ENCODE data around the gene PFKFB2.

The PFKFB2 gene

DNA sequence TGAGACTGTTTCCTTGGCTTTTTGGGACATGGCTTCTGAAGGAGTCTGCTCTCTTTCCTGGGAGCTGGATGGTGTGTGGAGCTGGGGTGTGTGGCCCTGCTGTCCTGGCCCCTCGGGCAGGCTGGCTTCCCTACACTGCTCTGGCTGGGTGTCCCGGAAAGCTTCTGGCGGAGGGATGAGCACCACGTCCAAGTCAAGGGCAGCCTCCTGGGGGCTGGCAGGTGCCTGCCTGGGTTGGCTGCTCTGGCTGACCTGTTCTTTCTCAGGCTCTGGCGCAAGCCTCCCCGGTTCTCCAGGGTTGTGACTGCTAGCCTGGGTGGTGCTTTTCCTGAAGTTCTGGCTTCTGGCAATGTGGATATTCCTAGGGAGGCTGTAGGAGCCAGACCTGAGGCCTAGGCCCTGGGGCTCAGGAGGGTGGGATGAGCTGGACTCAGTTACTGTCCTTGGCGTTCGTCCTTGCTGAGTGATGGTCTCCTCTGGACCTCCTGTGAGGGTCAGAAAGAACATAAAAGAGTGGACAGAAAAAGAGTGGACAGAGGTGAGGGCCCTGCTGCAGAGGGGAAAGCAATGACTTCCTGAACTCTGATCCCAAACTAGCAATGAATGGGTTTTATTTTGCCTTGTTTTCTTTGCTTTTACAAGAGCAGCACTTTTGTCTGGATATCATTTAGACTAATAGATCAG is 29.9 kb upstream of the PFKFB2 start:
- no peak for DNase-seq

DNA sequence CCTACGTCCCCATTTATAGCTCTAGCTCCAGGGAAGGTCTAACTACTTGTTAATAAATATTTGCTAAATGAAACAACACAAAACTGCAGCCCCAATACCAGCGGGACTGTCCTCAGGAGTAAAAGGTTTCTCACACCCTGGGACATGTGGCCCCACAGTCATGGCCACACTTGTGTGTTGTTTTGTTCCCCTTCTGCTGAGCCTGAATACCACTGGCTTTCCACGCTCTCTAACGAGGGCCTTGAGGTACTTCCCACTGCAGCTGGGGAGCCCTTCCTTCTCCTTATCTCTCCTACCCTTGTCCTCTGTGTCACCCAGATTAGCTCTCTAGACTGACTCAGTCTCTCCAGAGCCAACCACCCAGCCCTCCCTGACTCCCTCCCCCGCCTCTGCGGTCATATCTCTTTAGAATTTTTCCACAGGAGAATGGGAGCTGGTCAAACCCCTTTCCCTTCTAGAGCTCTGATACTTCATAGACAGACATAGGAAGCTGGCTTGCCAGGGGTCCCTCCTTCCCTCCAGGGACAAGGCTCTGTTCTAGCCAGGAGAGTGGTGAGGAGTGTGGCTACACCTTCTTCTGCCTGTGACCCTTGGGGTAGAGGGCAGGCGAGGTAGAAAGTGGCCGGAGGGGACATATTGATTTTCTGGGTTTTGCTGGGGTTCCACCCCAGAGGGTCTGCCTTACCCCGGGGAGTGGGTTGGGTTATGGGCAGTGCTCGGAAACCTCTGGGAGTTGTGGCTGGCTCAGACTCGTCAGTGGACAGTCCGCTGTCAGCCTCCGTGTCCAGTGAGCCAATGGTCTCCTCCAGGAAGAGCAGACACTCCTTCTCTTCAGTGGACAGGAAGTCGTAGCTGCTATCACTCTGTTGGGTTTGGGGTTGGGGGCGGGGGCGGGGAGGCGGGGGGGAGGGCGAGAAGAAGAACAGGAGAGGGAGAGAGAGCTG is 28.6 kb upstream of the PFKFB2 start:
- no peak for DNase-seq

DNA sequence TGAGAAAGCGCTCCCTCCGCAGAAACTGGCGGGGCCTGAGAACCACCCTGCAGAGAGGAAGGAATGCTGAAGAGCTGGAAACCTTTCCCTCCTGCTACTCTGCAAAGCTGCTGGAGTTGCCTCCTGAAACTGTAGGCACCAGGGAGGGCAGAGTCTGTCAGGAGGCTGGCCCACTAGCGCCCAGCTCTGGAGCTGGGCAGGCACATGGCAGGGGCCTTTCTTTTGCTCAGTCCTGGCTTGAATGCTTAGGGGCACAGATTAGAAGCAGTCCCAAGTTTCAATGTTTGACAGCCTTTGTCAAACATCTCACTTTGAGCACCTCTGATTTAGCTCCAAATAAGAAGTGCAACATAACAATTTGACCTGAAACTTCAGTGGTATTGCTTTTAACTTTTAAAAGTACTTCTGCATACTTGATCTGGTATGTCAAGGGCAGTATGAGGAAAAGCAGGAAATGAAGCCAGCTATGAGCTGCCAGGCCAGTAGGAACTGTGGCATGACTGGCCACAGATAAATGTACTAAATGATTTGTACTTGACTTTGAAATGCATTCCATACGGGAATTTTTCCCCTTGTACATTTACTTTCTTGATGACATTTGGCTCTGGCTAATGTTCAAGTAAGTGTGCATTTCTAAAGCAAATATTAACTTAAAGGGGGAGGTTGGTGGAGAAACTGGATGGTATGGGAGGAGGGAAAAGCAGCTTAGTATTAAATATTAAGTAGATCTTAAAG is 27.8 kb upstream of the PFKFB2 start:
- DNase-seq: no peak

DNA sequence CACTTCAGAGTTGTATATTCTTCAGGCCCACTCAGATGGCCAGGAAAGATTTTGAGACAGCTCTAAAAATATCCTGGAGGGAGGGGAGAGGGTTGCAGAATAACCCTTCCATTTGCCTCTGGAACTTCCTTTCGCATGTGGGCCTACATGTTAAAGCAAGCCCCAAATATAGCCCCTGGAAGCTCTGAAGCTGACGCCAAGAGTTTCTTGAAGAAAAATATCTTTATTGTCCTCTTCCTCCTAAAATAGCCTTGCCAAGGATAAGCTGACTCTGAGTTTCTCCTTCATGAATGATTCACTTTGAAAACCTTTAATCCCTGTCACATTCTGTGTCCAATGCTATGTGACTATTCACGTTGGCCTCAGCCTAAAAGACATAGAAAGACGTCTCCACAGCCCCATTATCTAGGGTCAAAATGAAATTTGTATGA is 27.0 kb upstream of the PFKFB2 start:
- no peak for DNase-seq

- DNase-seq: no peak
Observed at GRCh38 chr1:207027206-207027777, 25.8 kb upstream of the PFKFB2 start.

GRCh38 chr1:207027921-207028320 is 25.2 kb upstream of the PFKFB2 start:
- DNase-seq: no peak

DNA sequence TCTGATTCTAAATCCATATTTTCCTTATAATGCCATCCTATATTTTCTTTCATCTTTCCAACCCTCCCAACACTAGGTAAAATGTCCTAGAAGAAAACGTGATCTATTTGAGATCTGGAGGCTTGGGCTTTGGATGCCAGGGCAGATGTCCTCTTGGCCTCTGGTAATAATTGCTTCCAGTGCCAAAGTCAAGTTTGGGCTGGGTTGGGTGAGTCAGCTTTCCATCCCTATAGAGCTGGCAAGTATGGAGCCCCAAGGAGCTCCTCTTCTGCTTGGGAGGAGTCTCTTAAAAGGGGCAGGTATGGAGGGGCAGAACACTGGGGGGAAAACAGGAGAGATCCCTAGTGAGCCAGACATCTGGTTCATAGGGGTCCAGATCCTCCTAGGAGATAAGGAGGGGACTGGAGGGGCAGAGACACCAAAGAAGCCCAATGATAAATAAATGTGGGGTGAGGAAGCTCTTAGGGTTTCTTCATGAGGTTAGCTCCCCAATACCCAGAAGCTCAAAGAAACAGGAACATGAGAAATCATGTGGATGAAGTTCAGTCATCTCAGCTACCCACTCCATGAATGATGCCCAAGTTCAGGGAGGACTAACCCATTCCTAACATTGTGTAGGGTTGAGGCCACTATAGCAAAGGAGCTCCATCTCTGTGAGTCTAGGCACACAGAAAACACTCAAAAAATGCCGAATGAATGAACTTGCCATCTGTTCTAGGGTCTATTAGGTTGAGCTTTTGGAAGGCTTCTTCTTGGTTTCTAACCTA is 24.0 kb upstream of the PFKFB2 start:
- no peak for DNase-seq

- no peak for DNase-seq
Observed at GRCh38 chr1:207029701-207030521, 23.2 kb upstream of the PFKFB2 start.

DNA sequence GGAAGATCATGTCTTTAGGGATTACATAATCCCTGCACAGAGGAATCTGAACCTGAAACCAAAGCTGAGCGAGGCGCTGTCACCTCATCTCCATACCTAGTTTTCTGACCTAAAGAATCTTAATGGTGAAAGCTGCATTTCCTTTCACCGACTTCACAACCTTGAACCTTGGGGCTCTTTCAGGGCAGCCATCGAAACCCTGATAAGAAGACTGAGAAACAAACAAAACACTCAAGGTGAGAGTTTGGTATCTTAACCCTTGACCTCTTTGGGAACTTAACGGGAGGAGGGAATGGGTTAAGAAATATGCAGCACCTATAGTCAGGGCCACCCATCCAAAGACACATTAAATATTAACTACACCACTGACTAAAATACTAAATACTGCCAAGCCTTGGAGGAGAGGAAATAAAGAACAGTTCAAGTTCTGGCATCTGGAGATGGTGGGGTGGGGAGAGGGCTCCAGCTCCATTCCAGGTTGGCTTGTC is 22.5 kb upstream of the PFKFB2 start:
- DNase-seq: no peak

- DNase-seq: no peak
Observed at GRCh38 chr1:207031016-207031415, 22.1 kb upstream of the PFKFB2 start.

DNA sequence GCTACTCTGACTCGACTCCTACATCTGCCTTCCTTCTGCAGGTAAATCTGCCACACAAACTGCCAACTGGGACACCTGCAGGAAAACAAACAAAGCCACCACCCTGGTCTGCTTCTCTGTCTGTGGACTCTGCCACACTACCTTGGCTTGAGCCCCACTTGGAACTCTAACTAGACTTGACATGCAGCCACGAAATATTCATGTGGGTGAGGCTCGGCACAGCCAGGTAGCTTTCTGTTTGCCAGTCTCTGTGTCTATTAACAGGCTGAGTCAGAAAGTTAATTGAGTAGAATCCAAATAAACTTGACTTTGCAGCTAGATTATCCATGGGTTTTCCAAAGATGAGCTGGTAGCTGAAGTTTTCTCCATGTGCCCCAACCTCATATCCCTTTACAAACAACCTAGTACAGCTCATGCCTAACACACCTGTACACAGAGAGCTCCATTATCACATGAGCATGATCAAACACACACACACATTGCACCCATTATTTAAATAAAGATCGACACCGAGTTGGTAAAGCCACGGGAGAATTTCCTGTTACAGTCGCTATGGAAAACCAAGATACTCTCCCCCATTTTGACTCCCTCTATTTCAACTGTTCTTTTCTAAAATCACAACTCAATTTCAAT is 21.3 kb upstream of the PFKFB2 start:
- DNase-seq: peak; percentile 66

DNA sequence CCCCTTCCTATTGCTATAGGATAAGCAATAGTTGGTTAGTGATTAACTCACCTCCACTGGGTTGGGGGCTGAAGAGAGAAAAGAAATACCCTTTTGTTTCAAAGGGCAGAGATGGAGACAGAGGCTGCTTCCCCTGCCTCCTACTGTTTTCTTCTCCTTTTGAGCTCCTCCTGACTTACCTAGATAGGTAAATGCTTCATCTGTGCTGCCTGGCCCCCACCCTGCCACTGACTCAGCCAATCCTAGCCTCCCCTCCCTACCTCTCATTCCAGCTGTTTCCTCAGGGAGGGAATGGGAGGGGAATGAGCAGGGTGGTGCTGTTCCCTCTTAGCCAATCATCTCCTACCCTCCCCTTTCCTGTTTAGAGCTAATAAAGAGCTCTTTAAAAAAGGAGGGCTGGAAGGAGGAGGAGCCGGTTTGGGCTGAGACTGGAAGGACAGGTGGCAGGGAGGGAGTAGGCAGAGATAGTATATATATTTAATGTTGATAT is 20.5 kb upstream of the PFKFB2 start, which contains the start of gene C1orf116:
TSS of gene C1orf116 (minus strand) at position 229 of the 490 bp plus-strand sequence. CDS start 5,158 bp downstream, outside the sequence.
- DNase-seq: peak; percentile 93

GRCh38 chr1:207033302-207033701 is 19.8 kb upstream of the PFKFB2 start:
- DNase-seq: no peak

- DNase-seq: no peak
Observed at GRCh38 chr1:207034208-207034607, 18.9 kb upstream of the PFKFB2 start.

DNA sequence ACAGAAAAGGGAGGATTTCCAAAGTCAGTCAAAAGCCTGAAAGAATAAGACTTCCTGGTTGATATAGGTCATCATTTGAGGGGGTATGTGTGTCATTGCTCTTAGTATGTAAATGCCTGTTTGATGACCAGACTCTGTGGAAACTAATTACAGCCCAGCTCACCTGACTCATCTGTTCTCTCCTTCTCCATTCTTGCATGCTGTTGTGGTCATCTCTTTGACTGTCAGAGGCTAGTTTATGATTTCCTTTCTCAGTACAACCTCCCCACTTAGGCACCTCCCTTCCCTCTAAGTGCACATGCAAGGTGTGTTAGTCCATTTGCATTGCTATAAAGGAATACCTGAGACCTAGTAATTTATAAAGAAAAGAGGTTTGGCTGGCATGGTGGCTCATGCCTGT is 18.1 kb upstream of the PFKFB2 start:
- no peak for DNase-seq

DNA sequence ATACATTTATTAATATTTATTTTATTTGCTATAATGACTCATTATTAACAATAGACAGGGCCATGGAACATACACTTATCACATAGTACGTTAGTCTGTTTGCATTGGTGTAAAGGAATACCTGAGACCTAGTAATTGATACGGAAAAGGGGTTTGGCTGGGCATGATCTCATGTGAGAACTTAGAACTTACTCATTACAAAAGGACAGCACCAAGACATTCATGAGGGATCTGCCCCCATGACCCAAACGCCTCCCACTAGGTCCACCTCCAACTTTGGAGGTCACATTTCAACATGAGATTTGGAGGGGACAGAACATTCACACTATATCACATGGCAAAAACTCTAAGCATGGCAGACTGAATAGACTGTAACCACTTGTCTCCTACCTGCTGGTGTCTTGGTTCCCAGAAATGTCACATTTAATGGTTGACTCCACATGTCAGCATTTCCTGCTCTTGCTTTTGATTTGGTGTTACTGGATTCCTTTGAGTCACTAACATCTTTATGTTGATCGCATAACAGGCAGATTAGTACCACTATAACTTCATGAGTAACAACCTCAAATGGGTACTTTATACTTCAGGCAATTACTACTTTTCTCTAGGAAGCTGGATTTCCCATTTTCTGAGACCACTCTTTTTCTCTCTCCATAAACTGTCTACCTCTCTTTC is 17.1 kb upstream of the PFKFB2 start:
- no peak for DNase-seq

DNA sequence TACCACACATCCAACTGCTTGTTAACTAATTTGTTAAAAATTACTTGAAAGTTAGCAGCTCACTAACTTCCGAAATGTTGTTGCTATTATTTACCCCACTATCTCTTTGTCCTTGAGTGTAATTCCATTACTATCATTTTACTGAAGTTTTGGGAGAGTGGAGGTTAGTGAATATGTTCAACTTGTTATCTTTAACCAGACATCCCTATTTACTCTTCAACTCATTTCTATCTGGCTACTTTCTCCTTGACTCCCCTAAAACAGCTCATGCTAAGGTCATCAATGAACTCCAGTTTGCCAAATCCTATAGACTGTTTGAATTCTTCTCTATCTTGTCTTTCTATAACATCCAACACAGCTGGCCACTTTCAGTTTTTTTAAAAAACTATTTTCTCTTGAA is 16.2 kb upstream of the PFKFB2 start:
- no peak for DNase-seq

DNA sequence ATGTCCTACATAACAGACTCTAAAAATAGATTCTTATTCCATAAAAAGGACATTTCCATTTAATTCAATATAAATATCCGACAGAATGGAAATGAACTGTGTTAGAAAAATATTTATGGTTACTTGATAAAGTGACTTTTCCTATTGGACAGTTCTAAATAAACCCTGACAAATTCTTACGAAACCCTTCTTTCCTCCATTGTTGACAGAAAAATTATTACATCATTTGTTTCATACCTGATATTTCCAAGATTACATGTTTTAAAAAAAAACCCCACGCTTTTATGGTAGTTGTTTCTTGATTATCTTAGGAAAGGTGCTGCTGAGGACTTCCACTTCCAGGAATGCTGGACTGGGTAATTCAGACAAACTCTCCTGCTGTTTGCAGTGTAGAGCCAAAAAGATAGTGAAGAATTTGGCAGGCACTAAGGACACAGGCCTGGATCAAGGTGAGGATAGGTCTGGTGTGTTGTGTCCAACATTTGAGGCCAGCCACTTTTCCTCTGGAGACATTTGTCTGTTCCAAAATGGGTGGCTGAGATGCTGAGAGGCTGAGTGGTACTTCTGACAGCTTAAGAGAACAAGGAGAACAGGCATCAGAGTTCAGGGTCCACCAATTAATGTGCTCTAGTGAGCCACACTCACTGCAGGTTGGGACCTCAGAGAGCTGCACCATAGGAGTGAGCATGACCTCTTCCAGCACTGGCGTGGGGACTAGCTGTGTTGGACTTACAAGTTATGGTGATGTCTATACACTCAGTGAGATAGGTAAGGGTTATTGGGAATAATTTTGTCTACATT is 13.5 kb upstream of the PFKFB2 start:
- no peak for DNase-seq

DNA sequence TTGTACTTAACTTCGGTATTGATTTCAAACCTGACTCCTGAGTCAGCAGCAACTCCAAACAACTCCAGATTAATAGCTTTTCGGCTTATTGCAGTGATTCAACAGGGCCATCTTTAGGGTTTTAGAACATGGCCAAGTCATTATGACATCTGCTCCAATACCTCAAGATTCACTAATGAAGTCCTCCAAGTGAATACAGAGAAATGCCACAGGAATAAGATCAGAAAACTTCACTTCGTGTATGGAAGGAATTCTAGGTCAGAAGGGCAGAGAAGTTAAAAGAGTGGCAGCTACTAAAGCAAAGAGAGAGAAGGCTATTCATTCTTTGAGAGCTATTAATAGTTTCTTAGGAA is 12.9 kb upstream of the PFKFB2 start:
- no peak for DNase-seq

Measured in NCI-H146 (cell line).